Right lobe of liver (tissue), 6 donors: Measurements from ENCODE around the gene OTC. TPM values are rescaled to one million over a fixed set of nuclear protein-coding genes. Genes with fewer than 3 reads are reported as not detected.
A peak's percentile ranks its signal among the peaks of the same experiment; 100 is the strongest.

Experiments
- ATAC-seq, 4 donors: fragments of 200-7000 bp; cut with Tn5 transposase; one replicate each; pipeline ENCODE4 v1.9.1; 2020; ENCODE audit warnings: mild to moderate bottlenecking in 4 of 4, moderate library complexity in 4 of 4
- DNase-seq, 3 donors: peaks; one replicate each; pipeline ENCODE4 v3.0.0-alpha.2; 2020
- H3K27ac ChIP-seq, 3 donors: fragments of 200-600 bp; one replicate each; pipeline ENCODE4 v1.8.0; 2022
- H3K27me3 ChIP-seq, 2 donors: fragments of 200-600 bp; one replicate each; pipeline ENCODE4 v1.8.0; 2022
- H3K36me3 ChIP-seq, 4 donors: fragments of 200-600 bp; sonication (generic) in 1 of 4; one replicate each; pipeline versions ENCODE4 v1.5.1 to v1.8.0; 2017 to 2022; ENCODE audit warnings: control low read depth in 1 of 4
- H3K4me1 ChIP-seq, 4 donors: fragments of 200-600 bp; sonication (generic) in 1 of 4; one replicate each; pipeline versions ENCODE4 v1.5.1 to v1.8.0; 2017 to 2022; ENCODE audit warnings: control low read depth in 1 of 4
- H3K4me3 ChIP-seq, 3 donors: fragments of 200-600 bp; one replicate each; pipeline ENCODE4 v1.8.0; 2022
- H3K9me3 ChIP-seq, 4 donors: fragments of 200-600 bp; sonication (generic) in 1 of 4; one replicate each; pipeline versions ENCODE4 v1.5.1 to v1.8.0; 2017 to 2022; ENCODE audit warnings: control low read depth in 1 of 4
- CTCF ChIP-seq, 4 donors: fragments of 200-600 bp in 3 of 4; fragments of 450-650 bp in 1 of 4; IDR thresholded peaks; one replicate each; pipeline versions ENCODE4 v1.5.1 to v1.8.0; 2016 to 2022; ENCODE audit warnings: antibody characterized with exemption in 4 of 4, mild to moderate bottlenecking in 2 of 4
- POLR2A ChIP-seq: fragments of 450-650 bp; IDR thresholded peaks from one replicate; pipeline ENCODE4 v1.6.1; 2017; ENCODE audit warnings: antibody characterized with exemption, mild to moderate bottlenecking
- WGBS: methylation state at CpG from one replicate; pipeline ENCODE4 v1.1.6; 2018; ENCODE audit warnings: low coverage, low lambda C conversion rate; ENCODE audit not compliant: insufficient coverage; ENCODE audit errors: missing lambda C conversion rate; 5-methylcytosine and 5-hydroxymethylcytosine counted together
- intact Hi-C, 2 donors: fragments of 100-400 bp; cut with DNase I; formaldehyde crosslinking; loops; one replicate each; pipeline versions ENCODE4 v1.11.2 to v1.14.1; 2022
- total RNA-seq, 6 experiments: library from RNA; depleted of rRNA in 2 of 6; stranded (reverse); fragments of >200 nt in 2 of 6; fragmentation: NEBNext Ultra II Directional in 3 of 6; extraction: Animal tissue kit (Norgen Biotek cat#: 25700) in 3 of 6; gene quantifications; one replicate each; pipeline versions ENCODE4 v1.1.0 to v1.2.4, GENCODE V29; 2016 to 2023
- donor health status: DM: no; HTN: yes; CAD: no.
- donor health status: DM: no; HTN: no; CAD: no.
- donor health status: DM: no; HTN: no; CAD: no.
- donor health status: DM: no; HTN: yes; CAD: no.
- donor health status: DM: no; HTN: yes; CAD: no.

Gene OTC
- total RNA-seq, 6 experiments from 2014 or later, result 84.6 to 212 (median 95.5) TPM

GRCh38 chrX:38438321-38438720 lies 85.9 kb downstream of the OTC start:
- 58% methylated on average over 5 of the region's 5 CpGs for WGBS
- no peaks in the 10 kb centered on the region for H3K4me1 ChIP-seq
- intact Hi-C loops, result no loop called here
- TF ChIP-seq CTCF (IDR thresholded peaks at IDR 0.05) (no peak), POLR2A (no peak)
- no peaks in the 10 kb centered on the region for H3K27me3 ChIP-seq
- ATAC-seq (no peak), DNase-seq (no peak)
- no peaks in the 10 kb centered on the region for H3K9me3 ChIP-seq
- H3K36me3 ChIP-seq, result no peaks in the 10 kb centered on the region
- no peak overlapping the region for H3K27ac ChIP-seq
- H3K4me3 ChIP-seq, result no peak overlapping the region

GRCh38 chrX:38452603-38453002 lies 100.2 kb downstream of the OTC start:
- Histone ChIP-seq H3K4me3 (no peak overlapping the region), H3K36me3 (no peaks in the 10 kb centered on the region), H3K9me3 (peaks cover 0 to 4% (median 0%) of the 10 kb centered on the region in 4 donors), H3K27me3 (peaks cover 0 to 3% of the 10 kb centered on the region in 2 donors), H3K27ac (no peak overlapping the region), H3K4me1 (no peaks in the 10 kb centered on the region)
- peak in 1 of 4 donors; percentile 35 for ATAC-seq
- TF ChIP-seq CTCF (IDR thresholded peaks at IDR 0.05) (no peak), POLR2A (no peak)
- DNase-seq, result no peak
- intact Hi-C loops, result no loop called here

- no peaks in the 10 kb centered on the region for H3K9me3 ChIP-seq
- H3K4me3 ChIP-seq, result no peak overlapping the region
- WGBS, result 56% methylated on average over 1 of the region's 1 CpG
- no peak overlapping the region for H3K27ac ChIP-seq
- intact Hi-C loops, result no loop called here
- H3K36me3 ChIP-seq, result no peaks in the 10 kb centered on the region
- TF ChIP-seq POLR2A, result no peak
- peak in 2 of 4 donors; percentile 13 to 28 for TF ChIP-seq CTCF (IDR thresholded peaks at IDR 0.05)
- DNase-seq, result no peak
- ATAC-seq, result peak in 1 of 4 donors; percentile 27
- peaks cover 0 to 3% of the 10 kb centered on the region in 2 donors for H3K27me3 ChIP-seq
- H3K4me1 ChIP-seq, result no peaks in the 10 kb centered on the region
Measured at GRCh38 chrX:38458071-38458470, 105.7 kb downstream of the OTC start.

GRCh38 chrX:38462257-38462656 lies 109.9 kb downstream of the OTC start:
- Histone ChIP-seq H3K36me3 (no peaks in the 10 kb centered on the region), H3K27me3 (no peaks in the 10 kb centered on the region), H3K4me1 (no peaks in the 10 kb centered on the region), H3K9me3 (no peaks in the 10 kb centered on the region), H3K27ac (no peak overlapping the region), H3K4me3 (no peak overlapping the region)
- no peak for TF ChIP-seq POLR2A
- no peak for TF ChIP-seq CTCF (IDR thresholded peaks at IDR 0.05)
- intact Hi-C loops, result no loop called here
- ATAC-seq (no peak), DNase-seq (no peak)

GRCh38 chrX:38465686-38466085 lies 113.3 kb downstream of the OTC start:
- ATAC-seq (no peak), DNase-seq (no peak)
- no peak overlapping the region for H3K4me3 ChIP-seq
- no peak overlapping the region for H3K27ac ChIP-seq
- TF ChIP-seq POLR2A (no peak), CTCF (IDR thresholded peaks at IDR 0.05) (no peak)
- no peaks in the 10 kb centered on the region for H3K27me3 ChIP-seq
- WGBS, result 54% methylated on average over 1 of the region's 1 CpG
- intact Hi-C loops, result no loop called here
- H3K36me3 ChIP-seq, result no peaks in the 10 kb centered on the region
- H3K9me3 ChIP-seq, result no peaks in the 10 kb centered on the region
- H3K4me1 ChIP-seq, result no peaks in the 10 kb centered on the region
